Fibroblast of mammary gland (primary cell): ENCODE results near the gene PCK2.

Source experiments
- DNase-seq: peaks from one replicate; pipeline ENCODE4 v3.0.0-alpha.2; 2010; ENCODE audit warnings: low read depth
- H3K4me3 ChIP-seq: 2 replicates; pipeline ENCODE4 v1.5.1; 2011; ENCODE audit warnings: low read depth, mild to moderate bottlenecking, low read length, moderate library complexity; ENCODE audit not compliant: control insufficient read depth
- CTCF ChIP-seq: conservative IDR thresholded peaks from 2 replicates; pipeline ENCODE4 v1.5.1; 2011; ENCODE audit warnings: low read depth, low read length, inconsistent platforms; ENCODE audit not compliant: control insufficient read depth, insufficient read depth

PCK2 gene

DNA sequence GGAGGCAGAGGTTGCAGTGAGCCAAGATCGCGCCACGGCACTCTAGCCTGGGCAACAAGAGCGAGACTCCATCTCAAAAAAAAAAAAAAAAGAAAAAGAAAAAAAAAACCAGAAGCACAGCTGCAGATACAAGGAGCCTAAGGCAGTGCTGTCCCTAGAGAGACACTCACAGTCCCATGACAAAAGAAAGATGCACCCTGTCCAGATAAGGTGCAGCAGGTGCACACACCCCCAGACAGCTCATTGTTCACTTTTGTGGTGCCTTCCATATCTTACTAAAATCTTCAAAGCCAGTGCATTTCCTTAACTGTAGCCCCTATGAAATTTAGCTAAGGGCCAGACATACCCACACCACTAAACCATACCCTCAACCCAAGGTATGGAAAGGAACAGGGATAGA, 28.3 kb downstream of the PCK2 start:
- no peak for TF ChIP-seq CTCF
- DNase-seq: no peak
- no peak overlapping the region for H3K4me3 ChIP-seq

DNA sequence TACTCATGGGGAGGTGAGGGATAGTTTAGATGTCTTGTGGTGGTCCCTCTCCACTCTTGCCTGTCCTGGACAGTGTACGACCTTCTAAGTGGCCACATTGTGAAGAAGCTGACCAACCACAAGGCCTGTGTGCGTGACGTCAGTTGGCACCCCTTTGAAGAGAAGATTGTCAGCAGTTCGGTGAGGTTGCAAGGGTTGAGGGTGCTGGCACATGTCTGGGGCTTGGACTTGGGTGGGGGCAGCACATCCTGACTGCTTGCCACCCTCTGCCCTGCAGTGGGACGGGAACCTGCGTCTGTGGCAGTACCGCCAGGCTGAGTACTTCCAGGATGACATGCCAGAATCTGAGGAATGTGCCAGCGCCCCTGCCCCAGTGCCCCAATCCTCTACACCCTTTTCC, 28.8 kb downstream of the PCK2 start:
- DNase-seq: no peak
- no peak for TF ChIP-seq CTCF
- H3K4me3 ChIP-seq: no peak overlapping the region

DNA sequence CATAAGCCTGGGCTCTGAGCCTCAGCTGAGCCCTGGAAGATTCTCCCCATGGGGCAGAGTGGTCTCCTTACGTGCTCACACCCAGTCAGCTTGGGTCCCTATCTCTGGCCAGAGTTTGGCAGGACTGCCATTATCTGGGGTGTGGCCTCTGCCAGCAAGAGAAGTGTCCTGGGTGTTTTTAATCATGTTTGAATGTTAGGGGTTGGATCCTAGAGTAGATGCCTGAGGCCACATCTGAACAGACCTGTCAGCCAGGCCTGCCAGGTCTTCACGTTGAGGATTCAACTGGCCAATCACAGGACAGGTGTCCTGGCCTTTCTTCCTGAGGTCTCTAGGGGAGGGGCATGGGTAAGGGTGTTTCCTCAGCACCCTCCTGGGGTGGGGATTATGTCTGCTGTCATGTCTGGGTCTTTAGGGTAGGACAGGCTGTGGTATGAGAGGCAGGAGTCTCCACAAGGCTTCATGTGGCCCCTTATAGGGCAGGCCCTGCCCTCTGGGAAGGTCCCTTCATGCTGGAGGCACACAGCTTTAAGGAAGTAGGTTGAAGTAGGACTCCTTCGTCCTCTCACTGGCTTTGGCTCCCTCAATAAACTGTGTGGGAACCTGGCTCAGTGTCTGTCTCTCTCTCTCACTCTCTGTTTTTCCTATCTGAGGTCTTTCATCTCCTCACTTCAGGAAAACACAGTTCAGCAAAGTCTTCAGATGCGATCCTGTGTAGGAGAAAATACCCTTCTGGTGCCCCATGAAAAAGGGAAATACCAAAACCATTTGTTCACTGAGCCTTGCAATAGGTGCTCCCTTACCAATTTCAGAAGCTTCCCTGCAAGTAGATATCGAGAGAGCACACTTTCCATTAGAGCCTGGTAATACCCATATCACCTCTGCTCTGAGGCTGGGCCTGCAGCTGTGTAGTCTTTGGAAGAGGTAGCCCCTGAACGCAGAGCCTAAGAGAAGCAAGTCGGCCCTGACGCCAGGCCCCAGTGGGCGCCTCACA, 29.6 kb downstream of the PCK2 start:
- no peak for TF ChIP-seq CTCF
- DNase-seq: no peak
- no peak overlapping the region for H3K4me3 ChIP-seq

DNA sequence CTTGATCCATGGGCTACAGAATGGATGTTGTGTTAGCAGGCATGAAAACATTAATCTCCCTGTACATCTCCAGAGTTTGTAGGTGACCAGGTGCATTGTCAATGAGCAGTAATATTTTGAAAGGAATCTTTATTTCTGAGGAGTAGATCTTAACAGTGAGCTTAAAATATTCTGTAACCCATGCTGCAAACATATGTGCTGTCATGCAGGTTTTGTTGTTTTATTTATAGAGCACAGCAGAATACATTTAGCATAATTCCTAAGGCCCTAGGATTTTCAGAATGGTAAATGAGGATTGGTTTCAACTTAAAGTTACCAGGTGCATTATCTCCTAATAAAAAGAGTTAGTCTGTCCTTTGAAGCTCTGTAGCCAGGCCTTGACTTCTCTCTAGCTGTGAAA, 32.8 kb downstream of the PCK2 start:
- TF ChIP-seq CTCF: no peak
- H3K4me3 ChIP-seq: no peak overlapping the region
- no peak for DNase-seq

DNA sequence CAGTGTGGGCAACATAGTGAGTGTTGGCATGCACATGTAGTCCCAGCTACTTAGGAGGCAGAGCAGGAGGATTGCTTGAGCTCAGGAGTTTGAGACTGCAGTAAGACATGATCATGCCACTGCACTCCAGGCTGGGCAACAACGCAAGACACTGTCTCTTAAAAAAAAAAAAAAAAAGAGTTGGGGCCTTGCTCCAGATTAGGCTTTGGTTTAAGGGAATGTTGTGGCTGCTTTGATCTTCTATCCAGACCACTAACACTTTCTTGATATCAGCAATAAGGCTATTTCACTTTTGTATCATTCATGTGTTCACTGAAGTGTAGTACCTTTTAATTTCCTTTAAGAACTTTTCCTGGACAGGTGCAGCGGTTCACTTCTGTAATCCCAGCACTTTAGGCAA, 33.6 kb downstream of the PCK2 start:
- TF ChIP-seq CTCF: no peak
- DNase-seq: no peak
- H3K4me3 ChIP-seq: no peak overlapping the region

DNA sequence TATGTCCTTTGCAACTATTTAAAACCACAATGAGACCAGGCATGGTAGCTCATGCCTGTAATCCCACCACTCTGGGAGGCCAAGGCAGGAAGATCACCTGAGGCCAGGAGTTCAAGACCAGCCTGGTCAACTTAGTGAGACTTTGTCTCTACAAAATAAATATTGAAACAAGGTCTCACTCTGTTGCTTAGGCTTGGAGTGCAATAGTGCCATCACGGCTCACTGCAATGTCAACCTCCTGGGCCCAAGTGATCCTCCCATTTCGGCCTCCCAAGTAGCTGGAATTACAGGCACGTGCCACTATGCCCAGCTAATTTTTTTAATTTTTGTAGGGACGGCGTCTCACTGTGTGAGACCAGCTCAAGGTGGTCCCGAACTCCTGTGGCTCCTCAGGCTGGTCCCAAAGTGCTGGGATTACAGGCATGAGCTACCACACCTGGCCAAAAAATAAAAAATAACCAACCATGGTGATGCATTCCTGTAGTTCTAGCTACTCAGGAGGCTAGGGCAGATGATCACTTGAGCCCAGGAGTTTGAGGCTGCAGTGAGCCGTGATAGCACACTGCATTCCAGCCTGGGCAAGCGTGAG, 35.4 kb downstream of the PCK2 start:
- TF ChIP-seq CTCF: no peak
- H3K4me3 ChIP-seq: no peak overlapping the region
- no peak for DNase-seq

- no peak for TF ChIP-seq CTCF
- DNase-seq: no peak
- no peak within 1 kb of the TSS for H3K4me3 ChIP-seq
These were observed 36.2 kb downstream of the PCK2 start, which contains the start of gene FITM1 for GRCh38 chr14:24130380-24130716. TSS of gene FITM1 (plus strand) at chr14:24130659. CDS start at chr14:24131564, 905 bp downstream.
